NCI-H128 (cell line): Measurements from ENCODE around the gene TTLL3.
"Not testable (repeated sequence)": the region's sequence is repeated elsewhere in the genome, so short reads cannot be mapped to it uniquely, and the experiment has no call there.

ENCODE experiments used
- DNase-seq: peaks from one replicate; lab custom pipeline; 2025; ENCODE audit not compliant: unreplicated experiment; lab: John Stamatoyannopoulos, UW

Gene TTLL3

DNA sequence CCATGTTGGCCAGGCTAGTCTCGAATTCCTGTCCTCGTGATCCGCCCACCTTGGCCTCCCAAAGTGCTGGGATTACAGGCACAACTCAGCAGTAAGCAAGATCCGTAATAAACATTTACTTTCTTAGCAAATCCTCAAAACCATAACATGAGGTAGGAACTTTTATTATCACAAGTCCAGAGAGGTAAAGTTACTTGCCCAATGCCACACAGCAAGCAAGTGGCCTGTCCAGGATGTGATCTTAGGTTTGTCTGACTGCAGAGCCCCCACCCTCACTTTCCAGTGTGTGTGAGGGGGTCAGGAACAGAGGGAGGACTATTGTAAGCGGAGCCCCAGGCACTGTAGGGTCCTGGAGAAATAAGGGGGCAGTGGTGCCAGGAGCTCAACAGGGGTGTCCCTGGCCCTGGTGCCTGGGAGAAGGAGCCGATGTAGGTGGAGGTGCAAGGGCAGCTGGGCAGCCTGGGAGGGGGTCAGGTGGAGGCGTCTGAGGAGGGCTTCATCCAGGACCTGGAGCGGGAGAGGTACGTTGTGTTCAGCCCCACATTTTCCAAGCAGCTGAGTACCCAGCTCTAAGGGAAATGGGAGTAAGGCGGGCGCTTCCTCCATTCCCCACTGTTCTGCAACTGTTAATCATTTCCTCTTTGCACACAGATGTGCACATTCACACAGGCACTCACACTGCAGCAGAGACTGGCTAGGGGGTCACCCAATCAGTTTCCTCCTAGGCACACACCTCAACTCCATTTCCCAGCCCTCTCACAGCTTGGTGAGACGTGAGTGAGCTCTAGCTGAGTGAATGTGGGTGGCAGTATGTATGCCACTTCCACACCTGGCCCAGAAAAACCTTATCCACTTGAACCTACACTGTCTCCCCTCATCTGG, 27.9 kb downstream of the TTLL3 start:
- no peak for DNase-seq

GRCh38 chr3:9838856-9839255, 28.8 kb downstream of the TTLL3 start:
- no peak for DNase-seq

GRCh38 chr3:9841015-9841414, 31.0 kb downstream of the TTLL3 start:
- DNase-seq, result no peak

DNA sequence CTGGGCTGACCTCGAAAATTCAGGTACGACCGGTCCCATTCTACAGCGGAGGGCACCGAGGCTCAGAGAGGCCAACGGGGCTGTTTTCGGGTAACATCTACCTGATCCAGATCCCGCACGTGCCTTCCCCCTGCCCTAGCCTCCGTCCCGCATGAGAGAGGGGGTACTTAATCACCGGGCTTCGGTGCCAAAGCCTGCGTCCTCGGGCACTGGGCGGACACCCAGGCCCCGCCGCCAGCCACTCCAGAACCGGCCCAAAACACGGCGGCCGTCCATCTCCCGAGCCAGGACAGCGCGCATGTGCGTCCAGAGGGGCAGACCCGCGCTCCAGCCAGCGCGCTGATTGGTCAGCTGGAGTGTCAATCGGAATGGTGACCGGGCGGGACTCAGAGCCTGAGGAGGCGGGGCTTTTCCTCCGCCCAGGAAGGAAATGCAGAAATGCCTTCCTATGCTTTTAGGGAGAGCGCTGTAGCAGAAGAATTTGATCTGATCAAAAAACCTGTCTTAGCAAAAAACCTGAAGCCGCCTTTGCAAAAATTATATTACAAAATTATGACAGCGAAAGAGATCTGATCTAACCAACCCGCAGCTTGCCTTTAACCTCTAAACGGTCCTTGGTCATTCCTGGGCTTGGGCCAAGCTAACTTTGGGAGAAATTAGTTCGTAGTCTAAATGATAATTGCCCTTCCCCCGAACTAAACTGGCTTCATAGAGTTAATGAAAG, 33.8 kb downstream of the TTLL3 start, which contains the start of gene RPUSD3:
Gene RPUSD3, minus strand, starts transcription at position 294 of the 724 bp plus-strand sequence. Its CDS starts 18 bp downstream, at position 276.
- peak; percentile 80 for DNase-seq

DNA sequence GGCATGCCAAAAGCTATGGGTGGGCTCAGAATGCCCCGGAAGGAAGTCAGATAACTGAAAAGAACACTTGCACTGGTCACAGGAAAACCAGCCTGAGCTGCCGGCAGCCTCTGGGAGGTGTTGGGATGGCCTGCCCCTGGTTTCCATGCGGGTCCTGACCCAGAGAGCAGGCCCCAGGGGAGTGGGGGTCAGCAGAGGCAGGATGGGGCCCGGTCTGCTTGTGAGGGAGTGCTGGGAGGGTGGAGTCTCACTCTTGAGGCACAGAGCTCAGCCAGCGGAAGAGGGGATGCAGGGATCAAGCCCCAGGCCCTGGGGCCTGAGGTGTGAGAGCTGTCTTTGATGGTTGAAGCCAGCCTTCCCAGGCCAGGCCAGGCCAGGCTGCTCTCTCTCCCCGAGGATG, 36.2 kb downstream of the TTLL3 start:
- DNase-seq, result no peak

GRCh38 chr3:9846931-9847488, 36.9 kb downstream of the TTLL3 start:
- DNase-seq, result no peak

DNA sequence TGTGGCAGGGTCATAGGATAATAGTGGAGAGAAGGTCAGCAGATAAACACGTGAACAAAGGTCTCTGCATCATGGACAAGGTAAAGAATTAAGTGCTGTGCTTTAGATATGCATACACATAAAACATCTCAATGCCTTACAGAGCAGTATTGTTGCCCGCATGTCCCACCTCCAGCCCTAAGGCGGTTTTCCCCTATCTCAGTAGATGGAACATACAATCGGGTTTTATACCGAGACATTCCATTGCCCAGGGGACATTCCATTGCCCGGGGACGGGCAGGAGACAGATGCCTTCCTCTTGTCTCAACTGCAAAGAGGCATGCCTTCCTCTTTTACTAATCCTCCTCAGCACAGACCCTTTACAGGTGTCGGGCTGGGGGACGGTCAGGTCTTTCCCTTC, 37.8 kb downstream of the TTLL3 start:
- not testable (repeated sequence) for DNase-seq

DNA sequence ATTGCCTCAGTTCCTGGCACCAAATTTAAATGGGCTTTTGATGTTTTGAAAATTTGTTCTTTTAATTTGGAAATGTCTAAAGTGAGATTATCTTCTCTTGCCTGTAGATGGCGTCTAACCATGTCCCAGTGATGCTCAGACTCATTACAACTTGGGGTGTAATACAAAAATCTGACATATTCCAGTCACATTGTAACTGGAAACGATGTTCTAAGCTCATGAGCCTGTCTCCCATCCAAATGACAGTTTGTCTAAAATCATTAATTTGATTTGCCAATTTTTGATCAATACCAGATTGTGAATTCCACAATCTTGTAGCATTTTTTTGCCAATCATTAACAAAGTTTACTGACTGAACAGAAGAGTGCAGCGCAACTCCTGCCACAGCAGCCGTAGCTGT, 38.8 kb downstream of the TTLL3 start:
- not testable (repeated sequence) for DNase-seq

DNA sequence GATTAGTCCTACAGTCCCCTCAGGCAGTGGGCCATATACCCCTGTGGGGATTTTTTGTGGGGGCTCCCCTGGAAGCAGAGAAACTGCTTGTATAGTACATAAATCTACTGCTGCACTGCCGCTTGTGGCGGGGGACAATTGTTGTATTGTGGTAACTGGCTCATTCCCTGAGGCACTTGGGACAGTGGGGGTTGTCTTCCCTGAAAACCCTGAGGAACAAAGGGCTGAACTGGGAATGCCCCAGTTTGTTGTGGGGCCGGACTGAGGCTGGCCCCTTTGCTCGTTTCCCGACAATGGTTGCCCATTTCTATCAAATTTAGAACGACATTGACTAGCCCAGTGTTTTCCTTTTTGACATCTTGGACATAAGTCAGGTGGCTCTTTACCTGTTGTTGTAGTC, 41.3 kb downstream of the TTLL3 start:
- DNase-seq, result not testable (repeated sequence)

DNA sequence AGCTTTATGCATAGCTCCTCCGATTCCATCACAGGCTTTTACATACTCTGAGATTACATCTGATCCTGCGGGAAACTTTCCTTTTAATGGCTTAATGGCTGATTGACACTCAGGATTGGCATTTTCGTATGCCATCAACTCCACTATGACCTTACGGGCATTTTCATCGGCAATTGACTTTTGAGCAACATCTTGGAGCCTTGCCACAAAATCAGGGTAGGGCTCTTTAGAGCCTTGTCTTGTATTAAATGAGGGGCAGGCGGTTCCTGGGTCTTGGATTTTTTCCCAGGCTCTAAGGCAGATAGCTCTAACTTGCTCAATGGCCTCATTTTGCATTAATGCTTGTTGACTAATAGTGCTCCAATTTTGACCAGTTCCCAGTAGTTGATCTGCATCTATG, 41.9 kb downstream of the TTLL3 start:
- not testable (repeated sequence) for DNase-seq

- DNase-seq, result no peak
Observed at GRCh38 chr3:9852528-9852927, 42.5 kb downstream of the TTLL3 start.

DNA sequence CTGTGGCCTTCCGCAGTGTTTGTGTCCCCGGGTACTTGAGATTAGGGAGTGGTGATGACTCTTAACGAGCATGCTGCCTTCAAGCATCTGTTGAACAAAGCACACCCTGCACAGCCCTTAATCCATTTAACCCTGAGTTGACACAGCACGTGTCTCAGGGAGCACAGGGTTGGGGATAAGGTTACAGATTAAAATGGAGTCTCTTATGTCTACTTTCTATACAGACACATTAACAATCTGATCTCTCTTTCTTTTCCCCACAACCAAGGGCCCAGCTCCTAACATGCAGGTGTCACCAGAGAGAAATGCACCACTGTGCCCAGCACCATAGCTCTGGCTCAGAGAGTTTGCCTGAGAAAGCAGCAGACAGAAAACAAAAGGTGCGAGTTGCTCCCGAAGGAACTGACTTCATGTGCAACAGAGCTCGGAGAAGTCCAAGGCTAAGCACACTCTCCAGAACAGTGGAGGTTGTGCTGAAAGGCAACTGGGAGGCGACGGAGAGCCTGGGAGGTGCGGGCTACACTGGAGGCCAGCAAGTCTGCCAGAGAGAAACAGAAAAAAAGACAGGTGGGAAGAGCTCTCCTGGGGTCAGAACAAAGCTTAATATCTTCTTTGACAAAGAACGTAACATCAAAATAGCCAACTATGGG, 44.4 kb downstream of the TTLL3 start:
- not testable (repeated sequence) for DNase-seq

DNA sequence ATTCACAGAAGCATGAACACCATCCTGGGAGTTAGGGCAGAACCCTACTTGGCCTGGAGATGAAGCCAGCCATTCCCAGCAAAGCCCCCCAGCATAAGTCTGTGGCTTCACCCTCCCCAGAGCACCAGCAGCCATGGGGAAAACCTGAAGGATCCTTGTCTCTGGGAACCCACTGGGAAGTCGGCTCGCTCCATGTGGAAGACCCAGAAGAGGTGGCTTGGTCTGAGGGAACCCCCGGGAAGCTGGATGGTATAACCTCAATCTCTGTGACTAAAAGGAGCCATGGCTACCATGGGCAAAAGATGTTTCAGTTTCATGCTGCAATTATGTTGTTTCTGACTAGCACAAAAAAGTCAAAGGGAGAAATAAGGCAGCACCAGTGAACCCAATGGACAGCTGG, 45.5 kb downstream of the TTLL3 start:
- no peak for DNase-seq

- no peak for DNase-seq
Observed at GRCh38 chr3:9859530-9860025, 49.5 kb downstream of the TTLL3 start.

DNA sequence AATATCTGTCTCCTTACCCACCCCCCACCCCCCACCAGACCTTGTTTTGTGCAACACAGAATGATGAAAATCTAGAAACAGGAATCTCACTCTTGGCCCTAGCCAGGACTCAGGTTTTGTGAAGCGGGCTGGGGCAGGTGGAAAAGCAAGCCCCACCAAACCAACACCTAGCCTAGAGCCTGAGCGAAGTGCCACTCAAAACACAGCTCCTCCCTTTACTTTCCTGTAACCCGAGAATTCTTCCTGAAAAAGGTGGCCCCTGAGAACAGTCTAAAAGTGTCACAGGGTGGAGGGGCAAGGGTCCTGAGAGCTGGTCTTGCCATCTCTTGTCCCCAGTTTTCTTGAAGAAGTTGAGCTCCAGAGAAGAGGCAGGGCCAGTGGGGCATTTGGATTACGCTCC, 51.1 kb downstream of the TTLL3 start:
- no peak for DNase-seq

DNA sequence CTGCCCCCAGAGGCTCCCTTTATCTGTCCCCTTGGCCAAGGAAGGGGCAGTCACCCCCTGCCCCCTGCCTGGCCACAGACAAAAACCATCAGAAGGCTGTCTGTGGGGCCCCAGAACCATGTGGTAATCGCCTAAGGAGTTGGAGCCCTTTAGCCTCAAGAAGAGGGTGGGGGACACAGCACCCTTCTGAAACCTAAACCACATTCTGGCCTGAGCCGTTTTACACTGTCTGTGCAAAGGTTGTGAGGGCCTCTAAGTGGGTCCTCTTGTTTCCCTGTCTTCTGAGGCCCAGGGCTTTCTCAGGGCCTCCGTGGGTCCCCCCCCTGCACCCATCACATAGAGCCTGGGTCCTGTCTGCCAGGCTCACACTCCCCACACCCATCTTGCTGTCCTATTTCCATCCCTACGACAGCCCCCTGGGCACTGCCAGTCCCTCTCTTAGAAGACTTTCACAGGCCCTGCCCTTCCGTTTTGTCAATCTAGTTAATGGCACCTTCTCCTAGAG, 51.6 kb downstream of the TTLL3 start:
- no peak for DNase-seq

DNA sequence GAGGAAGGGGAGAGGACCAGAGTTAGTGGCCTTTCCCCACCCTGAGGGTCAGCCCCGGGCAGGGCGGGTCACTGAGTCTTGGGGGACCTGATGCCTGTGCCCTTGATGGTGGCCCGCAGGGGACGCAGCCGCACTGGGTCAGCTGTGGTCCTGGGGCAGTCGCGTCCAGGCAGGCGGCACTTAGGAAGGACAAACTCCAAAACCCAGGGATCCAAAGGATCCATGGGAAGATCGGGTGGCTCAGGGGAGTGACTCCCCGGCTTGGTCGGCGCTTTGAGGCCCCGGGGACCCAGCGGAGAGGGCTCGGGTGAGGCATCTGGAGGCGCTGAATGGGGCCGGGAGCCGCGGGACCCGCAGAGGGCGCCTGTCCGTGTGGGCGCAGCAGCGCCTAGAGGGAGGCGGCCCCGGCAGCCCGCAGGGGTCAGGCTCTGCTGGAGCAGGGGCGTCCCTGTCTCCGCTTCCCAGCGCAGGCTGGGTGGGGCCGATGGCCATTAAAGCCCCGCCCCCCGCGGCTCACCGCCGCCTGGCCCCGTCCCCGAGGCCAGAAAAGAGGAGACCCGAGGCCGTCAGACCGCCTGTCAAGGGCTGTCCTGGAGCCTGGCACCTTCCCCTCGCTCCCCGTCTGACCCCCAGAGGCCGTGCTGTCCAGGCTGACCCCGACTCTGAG, 52.5 kb downstream of the TTLL3 start:
- no peak for DNase-seq

GRCh38 chr3:9863058-9863772, 53.2 kb downstream of the TTLL3 start:
- no peak for DNase-seq

- no peak for DNase-seq
Observed at GRCh38 chr3:9864200-9864927, 54.3 kb downstream of the TTLL3 start.
